K562 (cell line): ENCODE measurements around the gene PLCG2. TPM values are rescaled to one million over a fixed set of nuclear protein-coding genes. Genes with fewer than 3 reads are reported as not detected.
A peak's percentile ranks its signal among the peaks of the same experiment; 100 is the strongest.

ENCODE experiments used
- ARNT ChIP-seq, 2 experiments: fragments of 450-650 bp; IDR thresholded peaks; 2 replicates each; pipeline ENCODE4 v1.6.1; 2016; ENCODE audit warnings: mild to moderate bottlenecking in 1 of 2
- BCL6 ChIP-seq: fragments of 250-450 bp; sonication (Bioruptor Pico); IDR thresholded peaks from 2 replicates; pipeline ENCODE4 v1.4.0; 2020
- CXXC5 ChIP-seq: fragments of 250-450 bp; sonication (Bioruptor Pico); IDR thresholded peaks from 2 replicates; pipeline ENCODE4 v1.8.0; 2022; ENCODE audit warnings: inconsistent platforms, mild to moderate bottlenecking, moderate library complexity
- ELF4 ChIP-seq: fragments of 450-650 bp; formaldehyde crosslinking; IDR thresholded peaks from 2 replicates; pipeline ENCODE4 v1.4.0; 2022; ENCODE audit warnings: missing genetic modification characterization
- HDAC8 ChIP-seq: fragments of 450-650 bp; IDR thresholded peaks from 2 replicates; pipeline ENCODE4 v1.6.1; 2016; ENCODE audit warnings: mild to moderate bottlenecking, missing genetic modification characterization, moderate library complexity, missing compliant biosample characterization
- NR2C2 ChIP-seq, 2 experiments: fragments of 200-800 bp in 1 of 2; sonication (Bioruptor generic) in 1 of 2; sonication (generic) in 1 of 2; formaldehyde crosslinking in 1 of 2; IDR thresholded peaks; 2 replicates each; pipeline versions ENCODE4 v1.6.1 to v1.8.0; 2016 to 2022; ENCODE audit warnings: mild to moderate bottlenecking in 1 of 2, missing compliant biosample characterization in 1 of 2, missing genetic modification characterization in 1 of 2, missing genetic modification reagents in 1 of 2
- TCF7L2 ChIP-seq: fragments of 150-350 bp; IDR thresholded peaks from 2 replicates; pipeline ENCODE4 v1.6.1; 2016; ENCODE audit warnings: low read depth, mild to moderate bottlenecking, low read length, moderate library complexity
- ZNF12 ChIP-seq: sonication (generic); formaldehyde crosslinking; IDR thresholded peaks from 2 replicates; pipeline ENCODE4 v1.4.0; 2020; ENCODE audit warnings: mild to moderate bottlenecking, missing genetic modification reagents
- ZNF134 ChIP-seq: fragments of 250-450 bp; sonication (Bioruptor Pico); conservative IDR thresholded peaks from 2 replicates; pipeline ENCODE4 v1.4.0; 2020
- ZNF197 ChIP-seq: fragments of 200-800 bp; sonication (Bioruptor generic); IDR thresholded peaks from 2 replicates; pipeline ENCODE4 v1.6.1; 2016; ENCODE audit warnings: low read depth, missing genetic modification characterization, missing compliant biosample characterization
- ZNF584 ChIP-seq: fragments of 200-800 bp; sonication (Bioruptor generic); IDR thresholded peaks from 2 replicates; pipeline ENCODE4 v1.6.1; 2016; ENCODE audit warnings: low read depth, mild to moderate bottlenecking, missing genetic modification characterization, missing compliant biosample characterization
- polyA plus RNA-seq, 8 experiments: library from polyadenylated mRNA; depleted of rRNA in 4 of 8; stranded (reverse) in 5 of 8; unstranded in 3 of 8; fragments of >200 nt; fragmentation: Nextera tagmentation in 2 of 8; fragmentation: Illumina TruSeq in 1 of 8; extraction: Ambion mirVana in 2 of 8; extraction: Trizol in 1 of 8; gene quantifications; 2 replicates each; pipeline versions ENCODE4 v1.2.1 to v1.2.3, GENCODE V29; 2011 to 2014; ENCODE audit warnings: inconsistent platforms in 1 of 8, missing spikeins in 1 of 8
- total RNA-seq, 7 experiments: library from RNA; depleted of rRNA in 6 of 7; stranded (reverse); fragments of >200 nt in 6 of 7; fragmentation: Illumina TruSeq in 2 of 7; extraction: Trizol in 2 of 7; gene quantifications; 2 replicates each; pipeline versions ENCODE4 v1.2.1 to v1.2.3, GENCODE V29; 2011 to 2021; ENCODE audit warnings: low replicate concordance in 1 of 7
- TF ChIP-seq, protein P1 (sequence below): fragments of 450-650 bp; formaldehyde crosslinking; conservative IDR thresholded peaks from 2 replicates; pipeline ENCODE4 v1.4.0; 2022; ENCODE audit warnings: mild to moderate bottlenecking, missing genetic modification characterization
- TF ChIP-seq, protein P2 (sequence below): fragments of 450-650 bp; formaldehyde crosslinking; IDR thresholded peaks from 2 replicates; pipeline ENCODE4 v1.4.0; 2022; ENCODE audit warnings: missing genetic modification characterization

The PLCG2 gene
- total and polyA plus RNA-seq, 9 of the 15 experiments (the other 6 are each of a cell fraction or from before 2014, with no cell fraction given), result 0.94 to 7.1 (median 3.1) TPM

DNA sequence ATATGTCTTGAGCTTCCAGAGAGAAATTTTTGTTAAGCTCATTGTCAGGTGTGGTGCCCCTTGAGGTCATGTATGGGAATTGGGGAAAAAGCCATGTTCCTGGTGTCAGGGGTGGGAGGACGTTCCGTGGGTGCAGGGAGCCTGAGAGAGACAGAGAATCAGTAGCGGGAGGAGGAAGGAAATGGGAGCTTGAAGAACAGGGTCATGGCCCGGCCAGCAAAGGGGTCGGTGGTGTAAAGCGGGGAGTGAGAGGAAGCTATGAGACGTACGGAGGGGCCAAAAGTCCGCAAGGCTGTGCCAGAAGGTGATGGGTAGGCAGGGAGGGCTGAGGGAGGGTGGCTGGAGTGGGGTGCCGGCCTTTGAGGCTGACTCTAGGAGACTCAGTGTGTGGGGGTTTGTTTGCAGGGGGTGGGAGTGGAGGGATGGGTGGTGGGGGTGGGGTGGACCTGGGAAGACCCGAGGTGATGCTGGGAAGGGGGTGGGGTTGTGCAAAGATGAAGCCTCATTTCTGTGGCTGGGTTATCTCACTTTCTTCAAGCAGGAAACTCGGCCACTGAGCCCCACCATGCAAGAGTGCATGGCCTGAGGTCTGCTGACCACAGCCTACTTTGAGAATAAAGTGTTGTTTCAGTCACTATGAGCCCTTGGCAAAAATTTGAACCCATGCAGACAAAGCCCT lies 63.6 kb downstream of the PLCG2 start (continued):
- TF ChIP-seq, protein P1, sequence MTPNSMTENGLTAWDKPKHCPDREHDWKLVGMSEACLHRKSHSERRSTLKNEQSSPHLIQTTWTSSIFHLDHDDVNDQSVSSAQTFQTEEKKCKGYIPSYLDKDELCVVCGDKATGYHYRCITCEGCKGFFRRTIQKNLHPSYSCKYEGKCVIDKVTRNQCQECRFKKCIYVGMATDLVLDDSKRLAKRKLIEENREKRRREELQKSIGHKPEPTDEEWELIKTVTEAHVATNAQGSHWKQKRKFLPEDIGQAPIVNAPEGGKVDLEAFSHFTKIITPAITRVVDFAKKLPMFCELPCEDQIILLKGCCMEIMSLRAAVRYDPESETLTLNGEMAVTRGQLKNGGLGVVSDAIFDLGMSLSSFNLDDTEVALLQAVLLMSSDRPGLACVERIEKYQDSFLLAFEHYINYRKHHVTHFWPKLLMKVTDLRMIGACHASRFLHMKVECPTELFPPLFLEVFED (CRISPR knock-in tag), result peak; percentile 65; the same call in 1 of the 2 replicates
- TF ChIP-seq ZNF134 (CRISPR knock-in tag) (no peak), TCF7L2 (no peak), ZNF12 (CRISPR knock-in tag) (no peak), ZNF584 (CRISPR knock-in tag) (peak; percentile 13; the same call in 1 of the 2 replicates), ELF4 (CRISPR knock-in tag) (no peak), CXXC5 (CRISPR knock-in tag) (0 out of 2 replicates have a peak, but pooled peaks have one; percentile 14), ZNF197 (CRISPR knock-in tag) (no peak), BCL6 (CRISPR knock-in tag) (peak; percentile 15; the same call in 1 of the 2 replicates), HDAC8 (tag) (0 out of 2 replicates have a peak, but pooled peaks have one; percentile 61), NR2C2 (CRISPR knock-in tag; IDR thresholded peaks at IDR 0.05) (no peak), NR2C2 (tag; IDR thresholded peaks at IDR 0.05) (peak; percentile 26; the same call in 1 of the 2 replicates), ARNT (IDR thresholded peaks at IDR 0.05) (no peak)
- TF ChIP-seq, protein P2, sequence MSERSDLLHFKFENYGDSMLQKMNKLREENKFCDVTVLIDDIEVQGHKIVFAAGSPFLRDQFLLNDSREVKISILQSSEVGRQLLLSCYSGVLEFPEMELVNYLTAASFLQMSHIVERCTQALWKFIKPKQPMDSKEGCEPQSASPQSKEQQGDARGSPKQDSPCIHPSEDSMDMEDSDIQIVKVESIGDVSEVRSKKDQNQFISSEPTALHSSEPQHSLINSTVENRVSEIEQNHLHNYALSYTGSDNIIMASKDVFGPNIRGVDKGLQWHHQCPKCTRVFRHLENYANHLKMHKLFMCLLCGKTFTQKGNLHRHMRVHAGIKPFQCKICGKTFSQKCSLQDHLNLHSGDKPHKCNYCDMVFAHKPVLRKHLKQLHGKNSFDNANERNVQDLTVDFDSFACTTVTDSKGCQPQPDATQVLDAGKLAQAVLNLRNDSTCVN (CRISPR knock-in tag), result peak; percentile 52; the same call in 1 of the 2 replicates
